Cardiac fibroblast (primary cell): ENCODE measurements around the gene DNAJA1.

Experiments
- DNase-seq, 2 donors: peaks; one replicate each; pipeline versions ENCODE4 v3.0.0 to v3.0.0-alpha.2; 2010; ENCODE audit warnings: low read depth in 2 of 2
- H3K4me3 ChIP-seq, 2 donors: replicated peaks in 1 of 2; 1 replicate in 1 of 2; 2 replicates in 1 of 2; pipeline ENCODE4 v1.5.1; 2011; ENCODE audit warnings: low read depth in 2 of 2, low read length in 2 of 2, mild to moderate bottlenecking in 2 of 2, moderate library complexity in 1 of 2
- TF ChIP-seq, protein P1 (sequence below): IDR thresholded peaks from one replicate; pipeline ENCODE4 v1.5.1; 2011; ENCODE audit warnings: low read depth, mild to moderate bottlenecking, low read length, inconsistent platforms

The DNAJA1 gene

DNA sequence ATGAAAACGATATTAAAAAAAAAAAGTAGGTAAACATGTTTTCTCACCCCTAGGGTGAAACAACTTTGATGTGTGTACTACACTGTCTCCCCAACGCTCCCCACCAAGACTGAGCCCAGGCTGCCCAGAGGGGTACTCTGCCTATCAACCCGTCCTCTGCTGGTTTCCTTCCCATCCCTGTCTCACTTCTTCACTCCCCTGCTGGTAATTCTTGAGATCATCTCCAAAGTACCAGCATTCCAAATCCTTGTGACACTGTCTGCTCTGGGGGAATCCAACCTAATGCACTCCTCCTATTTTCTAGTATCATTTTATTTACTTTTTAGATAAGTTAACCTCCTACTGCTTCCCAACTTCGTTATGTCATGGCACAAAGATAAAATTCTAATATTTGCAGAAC lies 17.3 kb upstream of the DNAJA1 start:
- DNase-seq, result no peak
- TF ChIP-seq, protein P1, sequence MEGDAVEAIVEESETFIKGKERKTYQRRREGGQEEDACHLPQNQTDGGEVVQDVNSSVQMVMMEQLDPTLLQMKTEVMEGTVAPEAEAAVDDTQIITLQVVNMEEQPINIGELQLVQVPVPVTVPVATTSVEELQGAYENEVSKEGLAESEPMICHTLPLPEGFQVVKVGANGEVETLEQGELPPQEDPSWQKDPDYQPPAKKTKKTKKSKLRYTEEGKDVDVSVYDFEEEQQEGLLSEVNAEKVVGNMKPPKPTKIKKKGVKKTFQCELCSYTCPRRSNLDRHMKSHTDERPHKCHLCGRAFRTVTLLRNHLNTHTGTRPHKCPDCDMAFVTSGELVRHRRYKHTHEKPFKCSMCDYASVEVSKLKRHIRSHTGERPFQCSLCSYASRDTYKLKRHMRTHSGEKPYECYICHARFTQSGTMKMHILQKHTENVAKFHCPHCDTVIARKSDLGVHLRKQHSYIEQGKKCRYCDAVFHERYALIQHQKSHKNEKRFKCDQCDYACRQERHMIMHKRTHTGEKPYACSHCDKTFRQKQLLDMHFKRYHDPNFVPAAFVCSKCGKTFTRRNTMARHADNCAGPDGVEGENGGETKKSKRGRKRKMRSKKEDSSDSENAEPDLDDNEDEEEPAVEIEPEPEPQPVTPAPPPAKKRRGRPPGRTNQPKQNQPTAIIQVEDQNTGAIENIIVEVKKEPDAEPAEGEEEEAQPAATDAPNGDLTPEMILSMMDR, result no peak
- no peak overlapping the region for H3K4me3 ChIP-seq

DNA sequence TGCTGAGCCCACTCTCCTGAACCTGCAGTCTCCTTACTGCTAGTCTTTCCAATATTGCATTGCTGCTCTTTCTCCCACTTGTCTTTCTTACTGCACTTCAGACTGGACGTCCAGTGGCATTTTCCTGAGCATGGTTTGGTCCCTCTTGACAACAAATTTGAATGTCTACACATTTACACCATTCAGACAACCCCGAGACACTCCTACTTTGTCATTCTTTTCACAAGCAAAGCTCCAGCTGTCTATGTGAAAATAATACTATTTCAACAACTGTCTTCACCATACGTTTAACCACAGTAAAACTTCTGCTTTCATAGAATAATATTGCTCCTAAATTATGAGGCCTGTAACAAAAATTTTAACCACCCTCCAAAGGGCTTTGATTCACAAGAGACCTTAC lies 13.2 kb upstream of the DNAJA1 start:
- no peak overlapping the region for H3K4me3 ChIP-seq
- DNase-seq, result no peak
- TF ChIP-seq, protein P1, result no peak

GRCh38 chr9:33012328-33013069 lies 12.6 kb upstream of the DNAJA1 start:
- TF ChIP-seq, protein P1, result no peak
- no peak overlapping the region for H3K4me3 ChIP-seq
- DNase-seq, result no peak

GRCh38 chr9:33013962-33014664 lies 11.0 kb upstream of the DNAJA1 start:
- TF ChIP-seq, protein P1, result no peak
- H3K4me3 ChIP-seq, result no peak overlapping the region
- DNase-seq, result no peak

DNA sequence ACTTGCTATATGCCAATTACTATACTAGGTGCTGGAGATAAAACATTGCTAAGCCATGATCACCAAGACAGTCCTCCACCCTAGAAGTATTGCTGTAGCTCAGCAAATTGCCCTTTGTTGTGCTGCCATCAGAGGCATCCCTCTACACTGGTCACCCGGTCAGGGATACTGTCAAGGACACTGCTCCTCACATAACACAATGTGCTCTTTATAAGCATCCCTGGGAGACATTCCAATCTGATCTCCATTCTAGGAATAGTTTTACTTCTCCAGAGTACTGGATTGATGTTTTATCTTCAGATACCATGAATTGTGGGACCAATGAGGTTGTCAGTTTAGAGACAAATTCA lies 10.4 kb upstream of the DNAJA1 start:
- H3K4me3 ChIP-seq, result no peak overlapping the region
- TF ChIP-seq, protein P1, result no peak
- no peak for DNase-seq

DNA sequence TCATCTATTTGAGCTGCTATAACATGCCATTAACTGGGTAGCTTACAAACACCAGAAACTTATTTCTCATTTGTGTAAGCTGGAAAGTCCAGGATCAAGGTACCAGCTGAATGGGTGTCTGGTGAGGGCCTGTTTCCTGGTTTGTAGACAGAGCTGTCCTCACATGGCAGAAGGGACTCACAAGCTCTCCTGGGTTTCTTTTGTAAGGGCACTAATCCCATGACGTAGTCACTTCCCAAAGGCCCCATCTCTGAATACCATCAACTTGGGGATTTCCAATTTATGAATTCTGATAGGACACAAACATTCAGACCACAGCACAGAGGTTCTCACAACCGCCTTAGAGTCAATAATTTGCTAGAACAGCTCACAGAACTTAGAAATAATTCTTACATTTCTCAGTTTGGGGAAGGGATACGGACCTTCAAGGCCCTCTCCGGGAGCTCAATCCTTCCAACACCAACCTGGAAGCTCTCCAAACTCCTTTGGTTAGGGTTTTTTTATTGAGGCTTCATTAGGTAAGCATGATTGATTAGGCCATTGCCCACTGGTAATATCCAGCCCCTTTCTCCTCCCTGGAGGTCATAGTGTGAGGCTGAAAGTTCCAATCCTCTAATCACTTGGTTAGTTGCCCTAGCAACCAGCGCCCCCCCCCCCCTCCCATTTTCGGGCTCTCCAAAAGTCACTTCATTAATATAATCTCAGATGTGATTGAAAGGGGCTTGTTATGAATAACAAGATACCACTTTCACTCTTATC lies 7.6 kb upstream of the DNAJA1 start:
- no peak for DNase-seq
- no peak overlapping the region for H3K4me3 ChIP-seq
- TF ChIP-seq, protein P1, result no peak
